ENCODE results near the gene CDK18. TPM values are rescaled to one million over a fixed set of nuclear protein-coding genes. Genes with fewer than 3 reads are reported as not detected.

The CDK18 gene
- total RNA-seq, 1 experiment from 2014 or later, result 2.4 TPM

DNA sequence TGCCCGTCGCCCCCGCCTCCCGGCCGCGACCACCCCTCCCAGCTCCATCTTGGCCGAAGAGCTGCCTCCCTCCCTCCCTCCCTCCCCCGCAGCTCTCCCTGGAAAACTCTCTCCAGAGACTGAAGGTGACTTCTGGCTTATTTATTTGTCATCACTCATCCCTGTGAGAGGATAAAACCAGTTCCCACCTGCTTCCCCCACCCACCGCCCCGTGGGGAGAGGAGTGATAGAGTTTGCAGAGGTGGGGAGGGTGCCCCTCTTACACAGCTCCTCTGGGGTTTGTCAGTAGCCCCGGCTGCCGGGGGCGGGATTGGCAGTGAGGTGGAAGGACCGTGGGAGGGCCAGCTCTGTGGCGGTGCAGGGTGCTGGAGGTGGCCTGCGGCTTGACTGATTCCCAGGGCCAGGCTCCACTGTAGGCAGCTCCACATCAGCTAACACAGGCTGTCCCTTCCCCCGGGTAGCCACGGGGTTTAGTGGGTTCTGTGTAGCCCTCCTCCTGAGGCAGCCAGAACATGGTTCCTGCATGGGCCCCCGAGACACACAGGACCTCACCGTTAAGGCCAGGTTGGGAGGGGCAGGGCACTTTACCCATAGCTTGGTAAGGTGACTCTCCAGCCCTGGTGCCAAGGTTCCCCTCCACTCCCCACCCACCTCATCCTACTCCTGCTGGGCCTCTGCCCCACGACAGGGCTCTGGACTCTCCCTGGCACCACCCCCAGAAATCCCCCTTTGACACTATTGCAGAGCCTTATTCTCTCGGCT is 65.1 kb downstream of the CDK18 start:
- in situ Hi-C loops (cut with HindIII; ENCODE audit: low pct_unique_long_range_greater_than_20kb, low sequenced_read_pairs), result no loop called here

GRCh38 chr1:205570173-205570501 is 65.7 kb downstream of the CDK18 start:
- in situ Hi-C loops (cut with HindIII; ENCODE audit: low pct_unique_long_range_greater_than_20kb, low sequenced_read_pairs), result no loop called here
- DNase-seq (ENCODE audit: low read depth, low spot score), result no peak

More for the DNA sequence above, 65.1 kb downstream of the CDK18 start:
- DNase-seq (ENCODE audit: low read depth, low spot score), result no peak

- no peak for DNase-seq (ENCODE audit: low read depth, low spot score)
- in situ Hi-C loops (cut with HindIII; ENCODE audit: low pct_unique_long_range_greater_than_20kb, low sequenced_read_pairs), result no loop called here
These were observed 66.5 kb downstream of the CDK18 start for GRCh38 chr1:205570796-205571537.

DNA sequence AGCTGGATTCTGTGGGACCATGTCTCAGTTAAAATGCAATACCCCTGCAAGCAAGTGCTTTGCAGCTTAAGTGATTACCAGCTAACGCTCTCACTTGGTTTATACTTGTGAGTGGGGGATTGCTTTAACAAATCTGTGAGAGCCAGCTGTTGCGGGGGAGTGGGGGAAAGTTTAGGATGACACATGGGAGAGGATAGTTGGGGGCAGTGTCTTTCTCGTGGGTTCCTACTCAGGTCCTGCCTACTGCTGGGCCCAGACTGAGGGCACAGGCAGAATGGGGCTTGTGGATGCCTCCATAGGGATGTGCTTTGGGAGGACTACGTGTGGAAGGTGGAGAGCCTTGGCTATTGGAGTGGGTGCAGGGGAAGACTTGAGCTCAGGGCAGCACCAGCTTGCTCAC is 67.3 kb downstream of the CDK18 start:
- no peak for DNase-seq (ENCODE audit: low read depth, low spot score)
- in situ Hi-C loops (cut with HindIII; ENCODE audit: low pct_unique_long_range_greater_than_20kb, low sequenced_read_pairs), result no loop called here

- no peak for DNase-seq (ENCODE audit: low read depth, low spot score)
- in situ Hi-C loops (cut with HindIII; ENCODE audit: low pct_unique_long_range_greater_than_20kb, low sequenced_read_pairs), result no loop called here
These were observed 68.0 kb downstream of the CDK18 start for GRCh38 chr1:205572421-205572820.

DNA sequence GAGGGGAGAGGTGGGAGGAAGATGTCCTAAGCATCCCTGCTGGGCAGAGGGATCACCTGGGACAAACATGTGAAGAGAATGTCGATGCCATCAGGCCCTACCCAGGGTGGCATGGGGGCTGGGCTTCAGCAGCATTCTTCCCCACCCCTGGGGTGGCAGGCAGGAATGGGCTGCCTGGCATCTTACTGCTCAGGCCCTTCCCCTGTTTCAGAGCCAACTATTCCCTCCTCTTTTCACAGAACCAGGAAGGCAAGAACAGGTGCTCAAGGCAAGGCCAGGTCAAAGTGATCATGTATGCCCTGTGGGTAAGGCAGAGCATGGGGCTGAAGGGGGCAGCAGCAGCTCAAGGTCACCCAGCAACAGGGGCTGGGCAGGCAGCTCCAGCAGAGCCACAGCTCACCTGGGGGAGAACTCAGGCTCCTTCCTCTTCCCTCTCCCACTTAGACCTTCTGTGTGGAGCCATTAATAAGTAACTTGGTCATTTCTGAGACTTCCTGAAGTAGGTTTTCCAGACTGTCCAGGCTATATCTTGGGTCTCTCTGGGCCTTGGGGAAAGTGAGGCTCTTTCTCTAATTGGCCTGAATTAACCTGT is 70.9 kb downstream of the CDK18 start:
- DNase-seq (ENCODE audit: low read depth, low spot score), result no peak
- in situ Hi-C loops (cut with HindIII; ENCODE audit: low pct_unique_long_range_greater_than_20kb, low sequenced_read_pairs), result no loop called here

- DNase-seq (ENCODE audit: low read depth, low spot score), result no peak
- in situ Hi-C loops (cut with HindIII; ENCODE audit: low pct_unique_long_range_greater_than_20kb, low sequenced_read_pairs), result no loop called here
These were observed 71.5 kb downstream of the CDK18 start for GRCh38 chr1:205576011-205576410.

- no peak for DNase-seq (ENCODE audit: low read depth, low spot score)
- in situ Hi-C loops (cut with HindIII; ENCODE audit: low pct_unique_long_range_greater_than_20kb, low sequenced_read_pairs), result no loop called here
These were observed 72.6 kb downstream of the CDK18 start for GRCh38 chr1:205576805-205577761.

DNA sequence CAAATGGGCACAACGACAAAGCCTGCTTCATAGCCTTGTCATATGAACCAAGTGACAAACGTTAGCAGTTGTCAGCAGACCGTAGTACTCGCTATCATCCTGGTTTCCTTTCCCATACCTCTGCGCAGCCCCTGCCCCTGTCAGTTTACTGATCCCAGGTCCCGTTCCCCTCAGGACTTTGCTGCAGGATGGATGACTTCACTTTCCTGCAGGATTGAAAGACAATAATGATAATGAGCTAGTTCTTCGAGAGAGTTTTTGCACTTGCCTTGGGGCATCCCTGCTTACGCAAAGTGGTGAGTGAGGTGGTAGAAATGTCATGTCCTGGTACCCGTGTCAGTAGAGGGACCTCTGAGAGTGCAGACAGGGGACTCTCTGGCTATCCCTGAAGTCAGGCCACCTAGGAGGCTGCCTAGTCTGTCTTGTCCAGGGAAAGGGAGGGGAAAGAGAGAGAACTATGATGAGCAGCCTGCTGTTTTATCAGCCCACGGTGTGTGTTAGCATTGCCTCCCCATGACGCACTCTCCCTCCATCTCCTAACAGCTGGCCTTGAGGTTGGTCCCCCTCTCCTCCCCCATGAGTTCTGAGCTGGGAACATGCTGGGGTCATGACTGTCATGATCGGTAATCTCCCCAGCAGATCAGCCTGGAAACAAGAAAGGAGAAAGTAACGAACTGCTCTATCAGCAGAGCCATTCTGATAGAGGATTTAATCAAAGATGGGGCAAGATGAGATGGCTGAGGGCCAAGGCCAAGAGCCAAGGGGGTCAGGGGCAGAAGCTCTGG is 73.6 kb downstream of the CDK18 start:
- in situ Hi-C loops (cut with HindIII; ENCODE audit: low pct_unique_long_range_greater_than_20kb, low sequenced_read_pairs), result no loop called here

GRCh38 chr1:205578780-205579571 is 74.5 kb downstream of the CDK18 start:
- in situ Hi-C loops (cut with HindIII; ENCODE audit: low pct_unique_long_range_greater_than_20kb, low sequenced_read_pairs), result no loop called here

More for the DNA sequence above, 73.6 kb downstream of the CDK18 start:
- no peak for DNase-seq (ENCODE audit: low read depth, low spot score)

DNA sequence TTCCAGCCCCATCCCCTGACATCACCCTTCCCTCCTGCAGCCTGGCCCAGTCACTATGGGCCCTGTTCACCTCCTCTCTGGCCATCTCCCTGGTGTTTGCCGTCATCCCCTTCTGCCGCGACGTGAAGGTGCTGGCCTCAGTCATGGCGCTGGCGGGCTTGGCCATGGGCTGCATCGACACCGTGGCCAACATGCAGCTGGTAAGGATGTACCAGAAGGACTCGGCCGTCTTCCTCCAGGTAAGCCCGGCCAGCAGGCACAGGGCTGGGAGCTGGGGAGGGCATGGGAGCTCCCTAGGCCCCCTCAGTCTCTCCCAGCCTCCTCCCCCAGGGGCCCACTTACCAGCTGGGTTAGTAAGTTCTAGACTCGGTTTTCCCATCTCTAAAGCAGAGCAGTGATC is 75.2 kb downstream of the CDK18 start:
- in situ Hi-C loops (cut with HindIII; ENCODE audit: low pct_unique_long_range_greater_than_20kb, low sequenced_read_pairs), result no loop called here
- no peak for DNase-seq (ENCODE audit: low read depth, low spot score)

More at GRCh38 chr1:205578780-205579571, 74.5 kb downstream of the CDK18 start:
- DNase-seq (ENCODE audit: low read depth, low spot score), result no peak

- in situ Hi-C loops (cut with HindIII; ENCODE audit: low pct_unique_long_range_greater_than_20kb, low sequenced_read_pairs), result no loop called here
- no peak for DNase-seq (ENCODE audit: low read depth, low spot score)
These were observed 75.9 kb downstream of the CDK18 start for GRCh38 chr1:205580140-205580922.

- in situ Hi-C loops (cut with HindIII; ENCODE audit: low pct_unique_long_range_greater_than_20kb, low sequenced_read_pairs), result no loop called here
- no peak for DNase-seq (ENCODE audit: low read depth, low spot score)
These were observed 76.4 kb downstream of the CDK18 start for GRCh38 chr1:205580923-205581180.

DNA sequence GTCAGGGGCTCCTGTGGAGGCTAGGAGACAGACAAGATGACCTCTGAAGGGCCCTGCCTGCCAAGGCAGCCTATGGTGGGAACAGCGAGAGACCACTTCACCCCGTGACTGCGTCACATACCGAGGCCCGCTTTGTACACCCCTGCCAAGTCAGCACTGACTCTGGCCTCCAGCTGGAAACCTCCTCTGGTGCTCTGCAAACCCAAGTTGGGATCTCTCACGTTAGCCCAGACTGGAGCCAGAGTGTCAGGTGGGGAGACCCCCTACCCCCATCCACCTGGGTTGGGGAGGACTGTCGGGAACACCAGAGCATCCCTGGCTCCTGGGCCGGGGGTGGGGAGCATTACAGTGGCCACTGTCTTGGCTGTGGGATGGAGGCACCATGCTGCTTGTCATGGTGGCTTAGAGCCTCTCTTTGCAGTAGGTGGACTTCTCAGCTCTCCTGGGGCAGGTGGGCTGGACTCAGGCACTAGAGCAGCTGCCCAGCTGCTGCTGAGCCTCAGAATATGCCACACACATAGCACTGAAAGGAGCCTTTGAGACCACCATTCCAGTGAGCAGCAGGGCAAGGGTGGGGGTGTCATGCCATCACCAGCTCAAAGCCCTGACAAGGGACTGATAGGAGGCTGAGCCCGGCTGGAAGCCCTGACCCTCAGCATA is 77.0 kb downstream of the CDK18 start:
- in situ Hi-C loops (cut with HindIII; ENCODE audit: low pct_unique_long_range_greater_than_20kb, low sequenced_read_pairs), result no loop called here
- DNase-seq (ENCODE audit: low read depth, low spot score), result no peak

DNA sequence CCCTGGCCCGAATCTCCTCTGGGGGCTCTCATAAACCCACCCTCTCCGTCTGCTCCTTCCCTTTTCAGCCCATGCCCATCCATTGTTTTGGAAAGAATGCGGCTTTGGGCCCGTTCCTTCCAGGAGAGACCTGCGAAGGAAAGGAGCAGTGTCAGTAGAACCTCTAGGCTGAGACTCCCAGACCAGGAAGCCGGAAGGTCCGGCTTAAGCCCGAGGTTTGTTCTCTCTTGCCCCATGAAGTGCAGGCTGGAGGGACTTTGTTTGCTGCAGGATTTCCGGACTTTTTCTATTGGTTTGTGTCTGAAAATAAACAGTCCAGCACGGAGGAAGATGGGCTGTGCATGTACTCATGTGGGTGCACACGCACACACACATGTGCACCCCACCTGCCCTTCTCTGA is 77.6 kb downstream of the CDK18 start:
- no peak for DNase-seq (ENCODE audit: low read depth, low spot score)
- in situ Hi-C loops (cut with HindIII; ENCODE audit: low pct_unique_long_range_greater_than_20kb, low sequenced_read_pairs), result no loop called here

Data from SK-MEL-5 (cell line).